GM12875 (cell line): ENCODE data around the gene FAM117B.

ENCODE experiments used
- H3K4me3 ChIP-seq: one replicate; pipeline ENCODE4 v1.5.1; 2011; ENCODE audit warnings: low read depth, low read length, control low read depth
- CTCF ChIP-seq: IDR thresholded peaks from 2 replicates; pipeline ENCODE4 v1.5.1; 2011; ENCODE audit warnings: low read depth, mild to moderate bottlenecking, control low read depth, inconsistent platforms, low read length, moderate library complexity, borderline replicate concordance; ENCODE audit not compliant: insufficient read depth

FAM117B gene

GRCh38 chr2:202634556-202635427 is at the start of gene FAM117B:
Gene FAM117B (plus strand): TSS chr2:202634969. CDS start chr2:202635188, 219 bp downstream.
- TF ChIP-seq CTCF: 0 out of 2 replicates have a peak, but pooled peaks have one; percentile 8
- peak within 1 kb of the TSS; percentile 88 for H3K4me3 ChIP-seq

- TF ChIP-seq CTCF: peak; percentile 87
- H3K4me3 ChIP-seq: no peak overlapping the region
Measured at GRCh38 chr2:202588647-202589581, 45.9 kb upstream of the FAM117B start.

GRCh38 chr2:202589582-202589949 is 45.2 kb upstream of the FAM117B start:
- no peak for TF ChIP-seq CTCF
- H3K4me3 ChIP-seq: no peak overlapping the region

- no peak for TF ChIP-seq CTCF
- H3K4me3 ChIP-seq: no peak overlapping the region
Measured at GRCh38 chr2:202592566-202592965, 42.2 kb upstream of the FAM117B start.

GRCh38 chr2:202599105-202599504 is 35.7 kb upstream of the FAM117B start:
- no peak for TF ChIP-seq CTCF
- no peak overlapping the region for H3K4me3 ChIP-seq

GRCh38 chr2:202599911-202600310 is 34.9 kb upstream of the FAM117B start:
- no peak overlapping the region for H3K4me3 ChIP-seq
- no peak for TF ChIP-seq CTCF
